Activated CD8-positive, alpha-beta memory T cell treated with anti-CD3 and anti-CD28 coated beads for 24 hours (primary cell): Measurements from ENCODE around the gene SOD2.
"Not testable (repeated sequence)": the region's sequence is repeated elsewhere in the genome, so short reads cannot be mapped to it uniquely, and the experiment has no call there.

Experiments
- DNase-seq: peaks from one replicate; pipeline ENCODE4 v3.0.0-alpha.2; 2020

The SOD2 gene

GRCh38 chr6:159693128-159693893 is at the start of gene SOD2:
Gene SOD2, minus strand, starts transcription at chr6:159693241. Its CDS starts 74 bp downstream, at chr6:159693167.
- peak; percentile 96 for DNase-seq

- DNase-seq = no peak
These were observed 49.1 kb upstream of the SOD2 start for GRCh38 chr6:159742165-159742564.

GRCh38 chr6:159739341-159739740 is 46.3 kb upstream of the SOD2 start:
- no peak for DNase-seq

- DNase-seq = no peak
These were observed 43.9 kb upstream of the SOD2 start for GRCh38 chr6:159736908-159737307.

- not testable (repeated sequence) for DNase-seq
These were observed 40.4 kb upstream of the SOD2 start for GRCh38 chr6:159733395-159733794.

- not testable (repeated sequence) for DNase-seq
These were observed 39.5 kb upstream of the SOD2 start for GRCh38 chr6:159732550-159732949.

- no peak for DNase-seq
These were observed 37.3 kb upstream of the SOD2 start for GRCh38 chr6:159730332-159730676.

- no peak for DNase-seq
These were observed 36.7 kb upstream of the SOD2 start for GRCh38 chr6:159729598-159730331.

GRCh38 chr6:159728531-159728964 is 35.5 kb upstream of the SOD2 start:
- DNase-seq = no peak

- no peak for DNase-seq
These were observed 34.8 kb upstream of the SOD2 start for GRCh38 chr6:159727717-159728445.

GRCh38 chr6:159726918-159727716 is 34.1 kb upstream of the SOD2 start, which contains the start of gene WTAP:
Gene WTAP, plus strand, starts transcription at chr6:159727506. Its CDS starts 8,760 bp downstream, at chr6:159736266.
- DNase-seq = peak; percentile 98

GRCh38 chr6:159726255-159726917 is 33.3 kb upstream of the SOD2 start:
- DNase-seq = no peak

GRCh38 chr6:159725208-159725607 is 32.2 kb upstream of the SOD2 start:
- DNase-seq = not testable (repeated sequence)

GRCh38 chr6:159724778-159725177 is 31.7 kb upstream of the SOD2 start:
- no peak for DNase-seq

- no peak for DNase-seq
These were observed 30.2 kb upstream of the SOD2 start for GRCh38 chr6:159723259-159723658.

- no peak for DNase-seq
These were observed 29.6 kb upstream of the SOD2 start for GRCh38 chr6:159722655-159723054.

- DNase-seq = not testable (repeated sequence)
These were observed 28.9 kb upstream of the SOD2 start for GRCh38 chr6:159721981-159722380.

- DNase-seq = no peak
These were observed 27.7 kb upstream of the SOD2 start for GRCh38 chr6:159720708-159721107.

GRCh38 chr6:159719287-159719686 is 26.2 kb upstream of the SOD2 start:
- no peak for DNase-seq

- DNase-seq = no peak
These were observed 25.6 kb upstream of the SOD2 start for GRCh38 chr6:159718634-159719033.

GRCh38 chr6:159716247-159717096 is 23.4 kb upstream of the SOD2 start:
- no peak for DNase-seq
